A673 (cell line): Measurements from ENCODE around the gene GPC1.

Experiments
- EZH2 ChIP-seq: fragments of 200-600 bp; sonication (generic); IDR thresholded peaks from 2 replicates; pipeline ENCODE4 v1.6.1; 2017; ENCODE audit warnings: borderline replicate concordance, low read depth, mild to moderate bottlenecking, mixed read lengths, antibody characterized with exemption, low read length; ENCODE audit not compliant: poor library complexity, severe bottlenecking
- TF ChIP-seq, protein P1 (sequence below): fragments of 300-800, 200-600 bp; sonication (generic); conservative IDR thresholded peaks from 2 replicates; pipeline ENCODE4 v1.5.1; 2017; ENCODE audit warnings: low read depth, mild to moderate bottlenecking, antibody characterized with exemption, low read length, moderate library complexity, mixed read lengths

- TF ChIP-seq, protein P1, sequence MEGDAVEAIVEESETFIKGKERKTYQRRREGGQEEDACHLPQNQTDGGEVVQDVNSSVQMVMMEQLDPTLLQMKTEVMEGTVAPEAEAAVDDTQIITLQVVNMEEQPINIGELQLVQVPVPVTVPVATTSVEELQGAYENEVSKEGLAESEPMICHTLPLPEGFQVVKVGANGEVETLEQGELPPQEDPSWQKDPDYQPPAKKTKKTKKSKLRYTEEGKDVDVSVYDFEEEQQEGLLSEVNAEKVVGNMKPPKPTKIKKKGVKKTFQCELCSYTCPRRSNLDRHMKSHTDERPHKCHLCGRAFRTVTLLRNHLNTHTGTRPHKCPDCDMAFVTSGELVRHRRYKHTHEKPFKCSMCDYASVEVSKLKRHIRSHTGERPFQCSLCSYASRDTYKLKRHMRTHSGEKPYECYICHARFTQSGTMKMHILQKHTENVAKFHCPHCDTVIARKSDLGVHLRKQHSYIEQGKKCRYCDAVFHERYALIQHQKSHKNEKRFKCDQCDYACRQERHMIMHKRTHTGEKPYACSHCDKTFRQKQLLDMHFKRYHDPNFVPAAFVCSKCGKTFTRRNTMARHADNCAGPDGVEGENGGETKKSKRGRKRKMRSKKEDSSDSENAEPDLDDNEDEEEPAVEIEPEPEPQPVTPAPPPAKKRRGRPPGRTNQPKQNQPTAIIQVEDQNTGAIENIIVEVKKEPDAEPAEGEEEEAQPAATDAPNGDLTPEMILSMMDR: no peak
- TF ChIP-seq EZH2: no peak
Observed at GRCh38 chr2:240425697-240426096, 9.8 kb upstream of the GPC1 start.
